Upper lobe of left lung (tissue), 4 donors: ENCODE data around the gene TTLL5.

Experiments
- CTCF ChIP-seq, 6 experiments: fragments of 450-650 bp in 4 of 6; fragments of 200-600 bp in 2 of 6; sonication (generic) in 2 of 6; IDR thresholded peaks; one replicate each; pipeline ENCODE4 v1.5.1; 2016 to 2019; ENCODE audit warnings: antibody characterized with exemption in 6 of 6
- POLR2A ChIP-seq, 4 donors: fragments of 450-650 bp; IDR thresholded peaks; one replicate each; pipeline ENCODE4 v1.5.1; 2016 to 2017; ENCODE audit warnings: antibody characterized with exemption in 4 of 4, mild to moderate bottlenecking in 2 of 4

- TF ChIP-seq CTCF (IDR thresholded peaks at IDR 0.05), result no peak
- no peak for TF ChIP-seq POLR2A (IDR thresholded peaks at IDR 0.05)
Measured at GRCh38 chr14:75757644-75758402, 96.8 kb downstream of the TTLL5 start.
